RPMI8226 (cell line): ENCODE measurements around the gene LRRC34.

Experiments
- DNase-seq: peaks from one replicate; pipeline ENCODE4 v3.0.0-alpha.2; 2015

LRRC34 gene, protein sequence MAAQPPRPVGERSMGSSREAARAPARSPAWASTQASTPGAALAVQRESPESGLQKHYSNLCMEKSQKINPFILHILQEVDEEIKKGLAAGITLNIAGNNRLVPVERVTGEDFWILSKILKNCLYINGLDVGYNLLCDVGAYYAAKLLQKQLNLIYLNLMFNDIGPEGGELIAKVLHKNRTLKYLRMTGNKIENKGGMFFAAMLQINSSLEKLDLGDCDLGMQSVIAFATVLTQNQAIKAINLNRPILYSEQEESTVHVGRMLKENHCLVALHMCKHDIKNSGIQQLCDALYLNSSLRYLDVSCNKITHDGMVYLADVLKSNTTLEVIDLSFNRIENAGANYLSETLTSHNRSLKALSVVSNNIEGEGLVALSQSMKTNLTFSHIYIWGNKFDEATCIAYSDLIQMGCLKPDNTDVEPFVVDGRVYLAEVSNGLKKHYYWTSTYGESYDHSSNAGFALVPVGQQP

DNA sequence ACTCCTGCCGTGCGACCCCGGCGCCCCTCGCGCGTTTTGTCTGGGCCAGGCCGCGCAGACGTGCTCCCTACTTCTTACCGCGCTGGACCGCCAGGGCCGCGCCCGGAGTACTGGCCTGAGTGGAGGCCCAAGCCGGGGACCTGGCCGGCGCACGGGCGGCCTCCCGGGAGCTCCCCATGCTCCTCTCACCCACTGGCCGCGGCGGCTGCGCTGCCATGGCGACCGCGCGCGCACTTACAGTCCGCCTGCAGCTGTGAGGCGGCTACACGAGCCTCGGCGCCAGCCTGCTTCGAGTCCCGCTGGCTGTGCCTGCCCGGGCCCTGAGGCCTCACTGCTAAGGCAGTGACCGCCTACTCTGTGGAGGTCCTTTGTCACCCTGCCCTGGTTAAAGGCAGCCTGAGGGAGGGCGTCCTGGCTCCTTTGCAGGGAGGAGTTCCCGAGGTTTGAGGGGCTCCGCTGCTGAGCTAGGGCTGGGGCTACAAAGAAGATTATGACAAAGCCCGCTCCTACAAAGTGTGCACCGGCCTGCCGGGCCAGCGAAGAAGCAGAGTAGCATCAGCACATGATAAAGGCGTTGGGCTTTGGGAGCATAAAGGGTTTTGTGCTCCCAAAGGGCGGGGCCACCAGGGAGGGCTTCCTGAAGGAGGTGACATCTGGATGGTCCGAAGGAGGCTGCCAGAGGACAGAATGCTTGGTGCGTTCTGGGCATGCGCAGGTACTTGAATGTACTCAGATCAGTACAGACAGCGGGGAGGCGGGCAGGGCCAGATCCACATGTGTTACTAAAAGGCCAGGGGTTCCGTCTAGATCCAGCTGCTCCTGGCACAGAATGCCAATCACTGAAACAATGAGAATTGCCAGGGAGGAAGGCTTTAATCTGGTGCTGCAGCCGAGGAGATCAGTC lies at the start of gene LRRC34, which contains the start of gene LRRIQ4:
TSS of gene LRRC34 (minus strand) at position 573 of the 904 bp plus-strand sequence. CDS start at position 217, 356 bp downstream.
TSS of gene LRRIQ4 (plus strand) at position 539 of the 904 bp plus-strand sequence. CDS start 9,052 bp downstream, outside the sequence.
- peak; percentile 91 for DNase-seq

DNA sequence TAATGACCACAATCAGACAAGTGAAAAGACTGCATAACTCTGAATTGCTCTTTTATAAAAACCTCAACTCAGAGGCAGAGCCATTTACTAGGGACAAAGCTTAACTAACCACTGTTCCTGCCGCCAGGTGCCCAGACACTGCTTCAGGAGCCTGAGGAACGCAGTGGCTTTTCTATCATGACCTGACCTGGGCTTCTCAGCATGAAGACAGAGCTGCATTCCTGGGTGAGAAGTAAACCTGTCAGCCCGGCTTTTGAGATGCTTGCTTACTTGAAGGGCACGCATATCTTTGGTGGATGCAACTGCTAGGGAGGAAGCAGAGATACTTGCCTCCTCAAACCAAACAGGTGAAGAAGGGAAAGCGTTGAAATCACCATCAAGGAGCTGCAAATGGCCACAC lies 49.2 kb upstream of the LRRC34 start:
- no peak for DNase-seq

DNA sequence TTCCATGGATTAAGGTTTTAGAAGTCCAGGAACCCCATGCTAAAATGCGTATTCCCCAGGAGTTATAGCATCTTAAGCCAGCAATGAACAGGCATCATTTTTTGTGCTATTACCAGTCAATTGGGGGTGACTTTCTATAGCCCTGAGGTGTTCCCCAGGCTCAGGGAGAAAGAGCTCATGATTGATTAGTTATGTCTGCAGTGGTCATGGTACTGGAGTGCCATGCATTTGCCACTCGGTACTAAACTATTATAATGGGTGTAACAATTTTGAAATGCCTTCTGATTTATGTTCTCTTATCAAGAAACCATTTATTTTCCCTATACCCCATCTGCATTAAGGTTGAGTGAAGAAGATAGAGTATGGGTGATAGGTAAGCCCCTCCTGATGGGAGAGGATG lies 45.1 kb upstream of the LRRC34 start:
- DNase-seq, result no peak

DNA sequence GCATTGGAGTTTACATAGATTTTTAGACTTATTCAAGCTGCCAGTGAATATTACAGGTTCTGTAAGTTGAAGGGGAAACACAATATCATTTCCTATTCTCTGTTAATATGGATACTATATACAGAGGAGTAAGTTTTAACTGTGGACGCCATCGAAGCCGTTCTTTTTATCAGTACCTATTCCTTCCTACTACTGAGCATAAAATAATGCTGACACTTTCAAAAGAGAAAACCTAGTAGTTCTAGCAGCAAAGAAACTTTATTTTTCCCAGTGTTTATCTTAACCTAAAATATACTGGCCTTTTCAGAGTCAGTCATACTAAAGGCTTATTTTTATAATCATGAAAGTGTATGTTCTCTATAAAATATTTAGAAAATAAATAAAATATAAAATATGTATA lies 42.8 kb upstream of the LRRC34 start:
- no peak for DNase-seq

DNA sequence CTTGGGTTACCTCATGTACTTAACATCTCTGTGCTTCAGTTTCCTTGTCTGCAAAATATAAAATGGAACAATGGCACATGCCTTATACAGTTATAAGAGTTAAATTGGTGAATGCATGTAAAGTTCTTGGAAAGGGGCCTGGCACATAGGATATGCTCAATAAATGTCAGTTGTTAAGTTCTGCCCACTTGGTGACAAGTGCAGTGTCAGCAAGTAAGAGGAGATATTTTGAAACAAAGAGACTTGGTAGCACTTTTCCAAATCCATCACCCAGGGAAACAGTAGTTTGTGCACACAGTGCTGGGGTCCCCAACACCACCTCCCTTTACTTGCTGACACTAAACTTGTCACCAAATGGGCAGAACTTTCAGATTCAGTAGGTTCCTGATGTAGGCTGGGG lies 37.9 kb upstream of the LRRC34 start:
- DNase-seq, result no peak

DNA sequence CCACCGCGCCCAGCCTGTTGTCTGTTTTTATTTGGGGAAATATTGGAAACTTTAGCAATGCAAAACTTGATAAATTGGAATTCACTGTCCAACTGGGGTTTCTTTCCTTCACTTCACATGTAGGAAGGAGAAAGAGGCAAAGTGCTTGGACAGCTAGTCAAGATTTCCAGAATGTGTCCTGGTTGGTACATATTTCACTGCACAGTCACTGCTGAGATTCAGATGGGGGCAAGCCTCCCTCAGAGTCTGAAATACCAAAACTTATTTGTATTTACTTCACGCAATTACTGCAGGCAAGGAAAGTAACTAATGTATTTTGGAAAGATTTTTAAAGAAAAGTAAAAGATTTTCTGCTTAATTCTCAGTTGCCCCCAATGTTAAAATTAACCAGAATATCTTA lies 36.0 kb upstream of the LRRC34 start:
- no peak for DNase-seq

DNA sequence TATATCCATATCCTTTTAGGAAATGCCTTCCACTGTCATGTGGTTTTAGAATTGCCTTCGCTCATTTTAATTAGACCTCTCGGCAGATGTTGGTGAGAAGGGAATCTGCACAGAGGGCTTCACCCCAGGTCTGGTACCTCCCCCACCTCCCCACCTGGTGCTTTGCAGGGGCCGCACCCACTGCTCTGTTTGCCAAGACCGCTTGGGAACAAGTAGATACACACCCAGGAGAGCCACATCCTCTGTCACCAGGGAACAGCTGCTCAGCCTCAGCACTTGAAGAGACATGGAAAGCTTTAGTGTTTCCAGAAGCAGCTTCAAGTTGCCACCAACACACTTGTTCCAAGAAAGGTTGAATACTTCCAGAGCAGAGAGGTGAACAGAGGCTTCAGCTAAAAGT lies 35.2 kb upstream of the LRRC34 start:
- DNase-seq, result no peak

DNA sequence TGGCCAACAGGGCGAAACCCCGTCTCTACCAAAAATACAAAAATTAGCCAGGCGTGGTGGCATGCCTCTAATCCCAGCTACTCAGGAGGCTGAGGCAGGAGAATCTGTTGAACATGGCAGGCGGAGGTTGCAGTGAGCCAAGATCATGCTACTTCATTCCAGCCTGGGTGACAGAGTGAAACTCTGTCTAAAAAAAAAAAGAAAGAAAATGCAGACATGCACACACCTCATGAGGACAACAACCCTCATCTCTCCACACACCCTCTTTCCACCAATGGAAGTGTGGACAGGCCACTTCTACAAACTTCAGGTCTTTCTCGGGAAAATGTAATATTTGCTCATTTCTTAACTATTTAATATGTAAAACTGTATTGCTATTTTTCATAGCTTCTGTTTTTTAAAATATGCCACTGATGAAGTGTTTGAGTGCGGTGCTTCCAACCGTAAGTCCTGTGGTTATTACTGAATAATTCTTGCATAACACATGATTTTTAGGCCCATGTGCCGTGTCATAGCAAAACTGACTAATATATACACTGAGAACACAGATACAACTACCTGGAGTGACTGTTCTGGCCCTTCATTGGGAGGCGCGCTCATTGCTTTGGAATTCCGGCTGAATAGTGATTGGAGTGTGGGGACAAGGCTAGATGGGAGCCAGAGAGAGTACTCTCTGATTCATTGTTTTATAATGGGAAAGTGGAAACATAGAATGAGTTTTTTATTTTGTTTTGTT lies 33.9 kb upstream of the LRRC34 start:
- no peak for DNase-seq

DNA sequence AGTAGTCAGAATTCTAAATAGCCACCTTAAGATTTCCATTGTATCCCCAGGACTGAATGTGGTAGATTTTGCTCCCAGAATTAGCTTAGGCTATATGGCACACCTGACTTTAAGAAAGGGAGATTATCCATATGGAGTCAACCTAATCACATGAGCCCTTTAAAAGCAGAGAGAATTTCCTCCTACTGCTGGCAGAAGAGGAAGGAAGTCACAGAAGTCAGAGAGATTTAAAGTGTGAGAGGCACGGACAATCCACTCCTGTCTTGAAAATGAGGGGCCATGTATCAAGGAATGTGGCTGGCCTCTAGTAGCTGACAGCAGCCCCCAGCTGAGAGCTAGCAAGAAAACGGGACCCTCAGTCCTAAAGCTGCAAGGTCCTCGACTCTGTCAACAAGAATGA lies 30.3 kb upstream of the LRRC34 start:
- no peak for DNase-seq

DNA sequence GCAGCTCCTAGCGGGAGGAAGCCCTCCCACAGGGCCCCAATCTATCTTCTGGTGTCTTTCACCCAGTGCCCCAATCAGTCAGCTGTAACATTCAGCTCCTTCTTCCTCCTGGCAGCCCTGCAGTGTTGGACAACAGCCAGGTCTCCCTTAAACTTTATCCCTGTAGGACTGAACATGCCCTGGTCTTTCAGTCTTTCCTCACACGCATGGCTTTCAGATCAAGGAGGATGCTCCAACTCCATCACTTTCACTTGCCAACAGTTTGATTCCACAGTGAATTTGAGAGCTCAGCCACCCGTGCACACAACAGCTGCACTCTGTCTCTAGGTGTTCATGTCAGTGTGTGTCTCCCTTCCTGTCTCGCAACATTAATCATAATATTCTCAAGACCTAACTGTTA lies 28.5 kb upstream of the LRRC34 start:
- DNase-seq, result no peak

DNA sequence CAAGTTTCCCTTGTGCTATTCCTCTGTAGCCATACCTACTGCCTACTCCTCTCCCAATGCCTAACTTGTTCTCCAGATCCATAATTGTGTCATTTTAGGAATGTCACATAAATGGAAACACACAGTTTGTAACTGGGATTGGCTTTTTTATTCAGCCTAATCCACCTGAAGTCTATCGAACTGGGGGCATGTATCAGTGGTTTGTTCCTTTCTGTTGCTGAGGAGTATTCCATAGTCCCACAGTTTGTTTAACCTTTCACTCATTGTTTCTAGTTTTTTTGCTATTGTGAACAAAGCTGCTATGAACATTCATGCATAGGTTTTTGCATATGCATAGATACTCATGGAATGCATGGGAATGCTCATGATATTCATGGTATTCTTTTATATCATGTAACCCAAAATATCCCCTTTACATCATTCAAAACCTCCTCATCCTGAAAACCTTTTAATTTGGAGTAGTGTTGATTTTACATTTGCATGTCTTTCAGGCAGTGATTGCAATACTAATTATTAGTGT lies 25.9 kb upstream of the LRRC34 start:
- DNase-seq, result no peak

DNA sequence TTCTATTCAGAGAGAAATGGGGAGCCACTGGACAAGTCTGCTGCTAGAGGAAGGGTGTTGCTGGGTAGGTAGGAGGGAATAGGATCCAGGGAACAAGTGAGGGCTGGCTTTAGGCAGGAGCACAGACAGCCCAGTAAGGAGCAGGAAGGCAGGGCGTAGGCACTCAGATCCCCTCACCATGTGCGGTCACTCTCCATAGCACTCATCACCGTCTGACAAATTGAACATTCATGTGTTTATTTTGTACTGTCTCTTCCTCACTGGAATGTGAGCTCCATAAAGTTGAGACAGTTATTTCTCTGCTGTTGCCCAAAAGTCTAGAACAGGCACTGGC lies 24.2 kb upstream of the LRRC34 start:
- no peak for DNase-seq

DNA sequence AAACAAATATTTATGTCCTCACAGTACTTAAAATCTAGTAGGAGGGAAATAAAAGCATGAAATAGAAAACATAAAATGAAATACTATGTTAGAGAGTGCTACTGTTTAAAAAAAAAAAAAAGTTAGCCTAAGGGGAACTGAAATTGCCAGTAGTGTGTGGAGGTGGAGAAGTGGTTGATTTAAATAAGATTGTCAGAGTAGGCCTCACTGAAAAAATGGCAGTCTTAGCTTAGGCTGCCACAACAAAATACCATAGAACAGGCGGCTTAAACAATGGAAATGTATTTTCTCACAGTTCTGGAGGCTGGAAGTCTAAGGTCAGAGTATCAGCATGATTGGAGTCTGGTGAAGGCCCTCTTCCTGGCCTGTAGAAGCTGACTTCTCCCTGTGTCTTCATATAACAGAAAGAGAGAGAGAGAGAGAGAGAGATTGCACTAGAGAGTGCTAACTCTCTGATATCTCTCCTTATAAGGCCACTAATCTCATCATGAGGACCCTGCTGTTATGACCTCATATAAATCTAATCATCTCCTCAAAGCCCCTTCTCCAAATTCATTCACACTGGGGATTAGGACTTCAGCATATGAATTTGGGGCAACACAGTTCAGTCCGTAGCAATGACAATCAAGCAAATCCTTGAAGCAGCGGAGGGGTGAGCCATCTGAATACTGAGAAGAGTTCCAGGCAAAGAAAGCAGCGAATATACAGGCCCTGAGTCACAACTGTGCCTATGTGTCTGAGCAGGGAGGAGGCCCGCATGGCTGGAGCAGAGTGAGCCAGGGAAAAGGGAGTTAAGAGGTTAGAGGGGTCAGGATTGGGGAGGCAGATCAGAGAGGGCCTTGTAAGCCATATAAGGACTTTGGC lies 23.6 kb upstream of the LRRC34 start:
- DNase-seq, result no peak

DNA sequence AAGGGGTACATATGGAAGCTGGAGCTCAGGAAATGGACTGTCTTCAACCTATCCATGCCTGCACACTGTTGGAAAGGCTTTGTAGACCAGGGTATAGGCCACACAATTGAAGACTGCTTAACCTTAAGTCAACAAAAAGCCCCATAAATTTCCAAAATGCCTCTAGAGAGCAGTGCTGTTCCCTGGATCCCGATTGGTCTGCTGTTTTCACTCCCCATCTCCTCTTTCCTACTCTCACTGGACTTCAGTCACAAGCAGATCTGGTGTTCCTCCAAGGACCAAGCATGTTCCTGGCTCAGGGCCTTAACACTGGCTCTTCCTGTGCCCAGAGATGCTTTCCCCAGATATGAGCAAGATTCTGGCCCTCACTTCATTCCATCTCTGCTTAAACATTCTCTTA lies 22.8 kb upstream of the LRRC34 start:
- DNase-seq, result no peak

DNA sequence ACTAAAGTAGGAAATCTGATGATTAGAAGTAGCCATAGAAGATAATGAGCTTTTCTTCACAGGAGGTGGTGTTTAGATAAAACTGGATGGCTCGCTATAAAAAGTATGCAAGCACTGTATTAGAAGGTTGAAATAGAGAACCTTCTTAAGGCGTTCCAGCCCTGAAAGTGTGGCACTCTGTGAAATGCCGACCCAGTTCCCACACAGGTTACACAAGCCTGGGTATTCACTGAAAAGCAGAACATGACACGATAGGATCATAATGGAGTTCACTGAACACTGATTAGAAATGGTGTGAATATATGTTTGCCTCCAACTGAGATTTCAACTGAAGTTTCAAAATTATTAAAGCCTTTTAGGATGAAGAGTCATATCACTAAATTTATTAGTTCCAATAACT lies 15.0 kb upstream of the LRRC34 start:
- DNase-seq, result no peak

DNA sequence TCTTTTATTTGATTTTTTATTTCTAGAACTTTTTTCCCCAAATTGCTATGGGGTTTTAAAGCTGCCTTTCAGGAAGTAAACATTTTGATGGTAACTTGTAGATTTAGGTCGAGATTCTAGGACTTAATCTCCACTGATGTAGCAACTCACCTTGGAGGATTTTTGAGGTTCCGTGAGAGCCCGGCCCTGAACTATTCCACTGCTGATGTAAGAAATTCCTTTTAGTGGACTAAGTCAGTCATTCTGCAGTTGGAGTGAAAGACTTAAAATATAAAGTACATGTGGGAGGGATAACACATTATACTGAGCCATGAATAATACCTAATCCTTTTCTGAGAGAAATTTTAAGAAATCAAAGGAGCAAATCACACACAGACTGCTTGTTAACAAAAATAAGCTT lies 12.6 kb upstream of the LRRC34 start:
- DNase-seq, result no peak

DNA sequence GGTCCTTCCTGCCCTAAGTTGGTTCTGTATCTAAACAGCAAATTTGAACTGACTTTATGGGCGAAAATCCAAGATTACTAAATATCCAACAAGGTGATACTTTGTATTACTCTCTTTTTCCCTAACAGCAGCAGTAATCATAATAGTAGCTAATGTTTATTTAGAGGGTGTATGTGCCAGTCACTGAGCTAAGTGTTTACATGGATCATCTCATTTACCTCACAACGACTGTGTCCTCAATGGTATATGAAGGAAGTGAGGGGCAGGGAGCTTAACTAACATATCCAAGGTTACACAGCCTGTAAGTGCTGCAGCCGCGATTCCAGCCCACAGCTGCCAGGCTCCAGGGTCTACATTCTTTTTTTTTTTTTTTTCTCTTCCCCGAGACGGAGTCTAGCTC lies 10.3 kb upstream of the LRRC34 start:
- DNase-seq, result no peak

DNA sequence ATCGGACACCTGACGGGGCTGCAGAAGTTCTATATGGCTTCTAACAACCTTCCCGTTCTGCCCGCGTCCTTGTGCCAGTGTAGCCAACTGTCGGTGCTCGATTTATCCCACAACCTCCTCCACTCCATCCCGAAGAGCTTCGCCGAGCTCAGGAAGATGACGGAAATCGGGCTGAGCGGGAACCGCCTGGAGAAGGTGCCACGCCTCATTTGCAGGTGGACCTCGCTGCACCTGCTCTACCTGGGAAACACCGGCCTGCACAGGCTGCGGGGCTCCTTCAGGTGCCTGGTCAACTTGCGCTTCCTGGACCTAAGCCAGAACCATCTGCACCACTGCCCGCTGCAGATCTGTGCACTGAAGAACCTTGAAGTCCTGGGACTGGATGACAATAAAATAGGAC lies 9.8 kb upstream of the LRRC34 start:
- peak; percentile 42 for DNase-seq

DNA sequence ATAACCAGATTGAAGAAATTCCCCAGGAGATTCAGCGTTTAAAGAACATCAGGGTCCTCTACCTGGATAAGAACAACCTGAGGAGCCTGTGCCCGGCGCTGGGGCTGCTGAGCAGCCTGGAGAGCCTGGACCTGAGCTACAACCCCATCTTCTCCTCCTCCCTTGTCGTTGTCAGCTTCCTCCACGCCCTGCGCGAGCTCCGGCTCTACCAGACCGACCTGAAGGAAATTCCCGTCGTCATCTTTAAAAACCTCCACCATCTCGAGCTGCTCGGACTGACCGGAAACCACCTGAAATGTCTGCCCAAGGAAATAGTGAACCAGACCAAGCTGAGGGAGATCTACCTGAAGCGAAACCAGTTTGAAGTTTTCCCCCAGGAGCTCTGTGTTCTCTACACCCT lies 9.4 kb upstream of the LRRC34 start:
- DNase-seq, result no peak

DNA sequence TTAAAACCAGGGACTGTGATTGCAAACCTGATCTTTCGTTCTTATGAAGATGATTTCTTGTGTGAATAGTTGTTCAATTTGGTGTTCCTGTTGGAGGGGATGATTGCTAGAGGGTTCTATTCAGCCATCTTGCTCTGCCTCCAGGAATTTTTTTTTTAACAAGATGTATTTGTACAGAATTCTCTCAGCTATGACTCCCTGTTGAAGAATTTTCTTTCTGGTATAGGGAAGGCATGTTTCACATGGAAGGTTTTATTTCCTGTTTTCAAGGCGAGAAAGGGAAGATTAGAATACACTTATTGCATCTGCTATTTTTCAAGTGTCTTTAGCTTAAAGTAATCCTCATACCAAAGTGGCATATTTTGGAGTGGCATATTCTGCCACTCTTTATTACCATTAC lies 5.6 kb upstream of the LRRC34 start:
- no peak for DNase-seq

DNA sequence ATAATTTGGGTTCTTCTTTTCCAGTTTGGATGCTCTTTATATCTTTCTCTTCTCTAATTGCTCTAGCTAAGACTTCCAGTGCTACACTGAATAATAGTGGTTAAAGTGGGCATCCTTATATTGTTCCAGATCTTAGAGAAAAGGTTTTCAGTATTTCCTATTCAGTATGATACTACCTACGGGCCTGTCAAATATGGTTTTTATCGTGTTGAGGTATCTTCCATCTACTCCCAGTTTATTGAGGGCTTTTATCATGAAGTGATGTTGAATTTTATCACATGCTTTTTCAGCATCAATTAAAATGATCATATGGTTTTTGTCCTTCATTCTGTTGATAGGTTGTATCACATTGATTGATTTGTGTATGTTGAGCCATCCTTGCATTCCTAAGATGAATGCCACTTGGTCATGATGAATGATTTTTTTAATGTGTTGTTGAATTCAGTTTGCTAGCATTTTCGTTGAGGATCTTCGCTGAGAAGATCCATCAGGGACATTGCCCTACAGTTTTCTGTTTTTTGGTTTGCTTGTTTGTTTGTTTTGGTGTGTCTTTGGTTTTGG lies 3.0 kb upstream of the LRRC34 start:
- DNase-seq, result no peak
